ENCODE measurements around the gene ZNF511.

The ZNF511 gene

DNA sequence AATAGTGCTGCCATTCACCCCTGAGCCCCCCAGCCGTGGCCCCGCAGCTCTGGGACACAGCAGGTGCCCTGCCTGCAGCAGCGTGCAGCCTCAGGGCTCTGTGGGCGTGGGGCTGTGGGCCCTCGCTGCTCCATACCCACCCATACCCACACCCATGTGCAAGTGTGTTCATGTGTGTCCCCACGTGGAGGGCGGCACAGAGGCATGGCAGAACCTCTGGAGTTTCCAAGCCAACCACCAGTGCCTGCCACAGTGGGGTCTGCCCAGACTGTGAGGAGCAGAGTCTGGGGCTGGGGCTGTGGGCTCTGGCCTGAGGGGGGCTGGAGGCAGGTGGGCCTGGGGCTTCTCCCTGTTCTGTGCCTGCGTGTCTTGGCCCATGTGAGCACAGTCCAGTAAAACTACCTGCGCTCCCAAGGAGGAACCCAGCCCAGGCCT is 40.9 kb downstream of the ZNF511 start:
- Histone ChIP-seq H3K9me3 (replicated peaks; ENCODE audit: insufficient read depth, low read length) (no peaks in the 10 kb centered on the region), H3K4me3 (ENCODE audit: low read length) (no peak overlapping the region), H4K20me1 (ENCODE audit: insufficient read depth, low read length) (no peaks in the 10 kb centered on the region), H3K4me2 (ENCODE audit: low read depth, low read length) (no peak overlapping the region), H2AFZ (ENCODE audit: low read length) (no peak overlapping the region), H3K79me2 (ENCODE audit: low read length) (no peaks in the 10 kb centered on the region), H3K27ac (ENCODE audit: low read length) (no peak overlapping the region), H3K4me1 (ENCODE audit: low read length) (no peaks in the 10 kb centered on the region), H3K9me2 (replicated peaks; ENCODE audit: insufficient read depth, low read length) (no peaks in the 10 kb centered on the region), H3K9ac (ENCODE audit: low read length) (no peak overlapping the region), H3K36me3 (replicated peaks; ENCODE audit: insufficient read depth, low read length) (no peaks in the 10 kb centered on the region), H3K27me3 (replicated peaks; ENCODE audit: insufficient read depth, low read length) (peaks cover 39% of the 10 kb centered on the region), H3F3A (ENCODE audit: insufficient read depth, low read length) (no peaks in the 10 kb centered on the region)
- DNase-seq, result no peak
- TF ChIP-seq, protein P1, sequence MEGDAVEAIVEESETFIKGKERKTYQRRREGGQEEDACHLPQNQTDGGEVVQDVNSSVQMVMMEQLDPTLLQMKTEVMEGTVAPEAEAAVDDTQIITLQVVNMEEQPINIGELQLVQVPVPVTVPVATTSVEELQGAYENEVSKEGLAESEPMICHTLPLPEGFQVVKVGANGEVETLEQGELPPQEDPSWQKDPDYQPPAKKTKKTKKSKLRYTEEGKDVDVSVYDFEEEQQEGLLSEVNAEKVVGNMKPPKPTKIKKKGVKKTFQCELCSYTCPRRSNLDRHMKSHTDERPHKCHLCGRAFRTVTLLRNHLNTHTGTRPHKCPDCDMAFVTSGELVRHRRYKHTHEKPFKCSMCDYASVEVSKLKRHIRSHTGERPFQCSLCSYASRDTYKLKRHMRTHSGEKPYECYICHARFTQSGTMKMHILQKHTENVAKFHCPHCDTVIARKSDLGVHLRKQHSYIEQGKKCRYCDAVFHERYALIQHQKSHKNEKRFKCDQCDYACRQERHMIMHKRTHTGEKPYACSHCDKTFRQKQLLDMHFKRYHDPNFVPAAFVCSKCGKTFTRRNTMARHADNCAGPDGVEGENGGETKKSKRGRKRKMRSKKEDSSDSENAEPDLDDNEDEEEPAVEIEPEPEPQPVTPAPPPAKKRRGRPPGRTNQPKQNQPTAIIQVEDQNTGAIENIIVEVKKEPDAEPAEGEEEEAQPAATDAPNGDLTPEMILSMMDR (IDR thresholded peaks at IDR 0.05; ENCODE audit: low read length), result no peak
- no peak for TF ChIP-seq EZH2phosphoT487 (IDR thresholded peaks at IDR 0.05; ENCODE audit: low read length)
- no peak for TF ChIP-seq EZH2 (optimal IDR thresholded peaks at IDR 0.05; ENCODE audit: low read depth, low read length)

DNA sequence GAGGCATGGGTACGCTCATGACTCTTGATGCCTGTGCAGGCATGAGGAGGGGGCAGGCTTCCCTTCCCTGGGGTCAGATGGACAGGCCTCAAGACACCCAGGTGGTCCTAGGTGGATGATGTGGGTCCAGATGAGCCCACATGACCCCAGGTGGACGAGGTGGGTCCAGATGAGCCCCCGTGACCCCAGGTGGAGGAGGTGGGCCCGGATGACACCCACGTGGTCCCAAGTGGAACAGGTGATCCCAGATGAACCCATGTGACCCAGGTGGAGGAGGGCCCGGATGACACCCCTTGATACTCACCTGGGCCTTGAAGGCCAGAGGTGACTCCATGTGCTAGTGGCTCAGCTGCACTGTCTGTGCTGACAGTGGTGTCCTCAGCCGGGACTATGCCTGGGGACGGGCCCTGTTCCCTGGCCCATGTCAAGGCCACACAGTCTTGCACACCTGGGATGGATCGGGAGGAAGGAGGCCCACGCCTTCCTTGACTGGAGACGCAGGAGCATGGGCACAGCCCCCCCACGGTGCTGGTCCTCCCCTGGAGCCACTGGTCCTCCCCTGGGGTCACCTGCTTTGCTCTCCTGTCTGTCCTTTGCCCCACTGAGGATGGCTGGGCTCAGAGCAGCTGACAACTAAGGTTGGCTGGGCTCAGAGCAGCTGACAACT is 41.7 kb downstream of the ZNF511 start:
- Histone ChIP-seq H3F3A (ENCODE audit: insufficient read depth, low read length) (no peaks in the 10 kb centered on the region), H4K20me1 (ENCODE audit: insufficient read depth, low read length) (no peaks in the 10 kb centered on the region), H2AFZ (ENCODE audit: low read length) (no peak overlapping the region), H3K27me3 (replicated peaks; ENCODE audit: insufficient read depth, low read length) (peaks cover 30% of the 10 kb centered on the region), H3K9me2 (replicated peaks; ENCODE audit: insufficient read depth, low read length) (no peaks in the 10 kb centered on the region), H3K4me3 (ENCODE audit: low read length) (no peak overlapping the region), H3K9me3 (replicated peaks; ENCODE audit: insufficient read depth, low read length) (no peaks in the 10 kb centered on the region), H3K36me3 (replicated peaks; ENCODE audit: insufficient read depth, low read length) (no peaks in the 10 kb centered on the region), H3K9ac (ENCODE audit: low read length) (no peak overlapping the region), H3K27ac (ENCODE audit: low read length) (no peak overlapping the region), H3K4me2 (ENCODE audit: low read depth, low read length) (no peak overlapping the region), H3K79me2 (ENCODE audit: low read length) (no peaks in the 10 kb centered on the region), H3K4me1 (ENCODE audit: low read length) (no peaks in the 10 kb centered on the region)
- DNase-seq, result no peak
- TF ChIP-seq, protein P1 (IDR thresholded peaks at IDR 0.05; ENCODE audit: low read length), result no peak
- TF ChIP-seq EZH2phosphoT487 (IDR thresholded peaks at IDR 0.05; ENCODE audit: low read length), result no peak
- TF ChIP-seq EZH2 (optimal IDR thresholded peaks at IDR 0.05; ENCODE audit: low read depth, low read length), result no peak

DNA sequence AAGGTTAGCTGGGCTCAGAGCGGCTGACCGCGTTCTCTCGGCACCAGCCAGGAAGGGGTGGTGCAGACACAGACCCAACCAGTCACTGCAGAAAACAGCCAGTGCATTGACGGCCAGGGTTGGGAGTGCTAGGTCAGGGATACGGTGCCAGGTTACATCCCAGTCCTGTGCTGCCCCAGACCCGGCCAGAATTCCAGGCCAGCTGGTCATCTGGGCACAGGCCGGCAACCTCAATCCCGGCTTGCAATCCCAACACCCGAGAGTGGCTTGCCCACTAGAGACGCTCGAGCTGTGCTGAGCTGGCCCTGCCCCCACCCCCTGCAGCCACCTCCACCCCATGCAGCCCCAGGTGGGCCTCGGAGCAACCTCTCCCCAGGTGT is 42.2 kb downstream of the ZNF511 start:
- Histone ChIP-seq H3K4me3 (ENCODE audit: low read length) (no peak overlapping the region), H3F3A (ENCODE audit: insufficient read depth, low read length) (no peaks in the 10 kb centered on the region), H3K9ac (ENCODE audit: low read length) (no peak overlapping the region), H3K9me2 (replicated peaks; ENCODE audit: insufficient read depth, low read length) (no peaks in the 10 kb centered on the region), H3K4me2 (ENCODE audit: low read depth, low read length) (no peak overlapping the region), H3K4me1 (ENCODE audit: low read length) (no peaks in the 10 kb centered on the region), H3K79me2 (ENCODE audit: low read length) (no peaks in the 10 kb centered on the region), H2AFZ (ENCODE audit: low read length) (no peak overlapping the region), H3K27ac (ENCODE audit: low read length) (no peak overlapping the region), H4K20me1 (ENCODE audit: insufficient read depth, low read length) (no peaks in the 10 kb centered on the region), H3K36me3 (replicated peaks; ENCODE audit: insufficient read depth, low read length) (no peaks in the 10 kb centered on the region), H3K27me3 (replicated peaks; ENCODE audit: insufficient read depth, low read length) (peaks cover 25% of the 10 kb centered on the region), H3K9me3 (replicated peaks; ENCODE audit: insufficient read depth, low read length) (no peaks in the 10 kb centered on the region)
- no peak for DNase-seq
- TF ChIP-seq, protein P1 (IDR thresholded peaks at IDR 0.05; ENCODE audit: low read length), result no peak
- no peak for TF ChIP-seq EZH2 (optimal IDR thresholded peaks at IDR 0.05; ENCODE audit: low read depth, low read length)
- no peak for TF ChIP-seq EZH2phosphoT487 (IDR thresholded peaks at IDR 0.05; ENCODE audit: low read length)
